ENCODE measurements around the gene TOPAZ1.
"Not testable (repeated sequence)": the region's sequence is repeated elsewhere in the genome, so short reads cannot be mapped to it uniquely, and the experiment has no call there.

TOPAZ1 gene

DNA sequence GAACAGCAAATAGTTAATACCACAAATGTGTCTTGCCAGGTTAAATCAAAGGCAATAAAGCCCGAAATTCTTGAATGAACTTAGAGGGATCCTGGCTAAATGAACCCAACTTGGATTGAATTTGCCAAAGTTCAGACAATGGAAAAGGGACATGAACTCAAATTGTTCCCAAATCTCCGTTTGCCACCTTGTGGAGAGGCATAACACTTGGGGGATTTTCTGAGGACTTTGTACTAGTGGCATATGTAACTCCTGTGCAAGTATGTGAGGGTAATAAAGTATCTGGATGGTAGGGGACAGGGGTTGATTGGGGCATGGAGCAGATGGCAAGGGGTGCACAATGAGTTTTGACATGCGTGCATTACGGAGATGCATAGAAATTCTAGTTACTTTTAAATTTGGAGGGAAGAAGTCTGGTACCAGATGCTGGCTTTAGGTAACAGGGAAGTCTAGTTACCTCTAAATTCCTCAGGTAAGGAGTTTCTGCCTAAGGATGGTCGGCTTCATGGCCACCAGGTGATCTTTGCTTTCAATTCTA lies 95.6 kb downstream of the TOPAZ1 start:
- DNase-seq: no peak

DNA sequence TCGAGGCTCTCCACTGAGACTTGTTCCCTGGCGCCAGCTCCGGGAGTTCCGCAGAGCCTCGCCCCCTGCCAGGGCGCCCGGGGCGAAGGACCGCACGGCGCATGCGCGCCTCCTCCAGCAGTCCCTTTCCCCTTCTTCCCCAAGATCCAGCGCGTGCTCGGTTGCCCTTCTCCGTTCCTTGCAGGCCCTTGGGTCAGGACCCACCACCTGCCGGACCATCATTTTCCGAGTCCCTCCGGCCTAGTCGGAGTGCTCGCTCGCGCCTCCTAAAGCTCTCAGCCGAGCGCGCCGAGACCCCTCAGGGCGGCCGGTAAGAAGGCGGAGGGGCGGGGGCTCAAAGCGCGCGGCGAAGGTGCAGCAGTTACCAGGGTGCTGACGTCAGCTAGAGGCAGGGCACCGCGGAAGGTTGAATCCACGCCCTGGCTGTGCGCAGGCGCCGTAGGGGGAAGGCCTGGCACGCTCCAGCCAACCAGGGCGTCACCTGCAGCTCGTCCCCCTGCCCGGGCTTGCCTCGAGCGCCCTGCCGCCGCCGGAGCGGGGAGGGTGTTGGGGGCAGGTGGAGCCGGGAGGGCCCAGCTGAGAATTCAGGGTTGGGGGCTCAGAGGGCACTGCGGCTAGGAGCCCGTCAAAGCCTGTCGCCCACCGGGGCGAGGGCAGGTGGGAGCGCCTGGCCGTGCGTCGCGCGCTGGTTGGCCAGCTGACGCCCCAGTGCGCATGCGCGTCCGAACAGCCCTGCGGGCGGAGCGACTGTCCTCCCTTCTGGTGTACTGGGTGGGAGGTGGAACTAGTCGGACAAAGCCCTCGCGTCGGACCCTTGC lies 96.5 kb downstream of the TOPAZ1 start, which contains the start of gene TCAIM:
TCAIM (plus strand) TSS at position 757 of the 818 bp plus-strand sequence. CDS start 16,017 bp downstream, outside the sequence.
- peak; percentile 99 for DNase-seq

DNA sequence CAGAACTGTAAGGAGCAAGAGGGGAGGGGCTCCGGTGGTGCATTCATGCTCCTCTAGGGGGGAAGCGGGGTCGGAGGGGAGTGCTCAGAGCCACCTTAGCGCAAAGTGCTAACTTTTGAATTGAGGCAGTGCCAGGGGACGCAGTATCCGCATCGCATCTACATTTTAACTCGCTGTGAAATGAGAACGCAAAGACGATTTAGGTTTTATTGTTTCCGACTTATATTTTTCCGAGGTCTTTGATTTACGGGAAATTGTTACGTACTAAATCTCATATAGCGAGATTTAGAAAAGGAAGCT lies 97.1 kb downstream of the TOPAZ1 start:
- DNase-seq: no peak

DNA sequence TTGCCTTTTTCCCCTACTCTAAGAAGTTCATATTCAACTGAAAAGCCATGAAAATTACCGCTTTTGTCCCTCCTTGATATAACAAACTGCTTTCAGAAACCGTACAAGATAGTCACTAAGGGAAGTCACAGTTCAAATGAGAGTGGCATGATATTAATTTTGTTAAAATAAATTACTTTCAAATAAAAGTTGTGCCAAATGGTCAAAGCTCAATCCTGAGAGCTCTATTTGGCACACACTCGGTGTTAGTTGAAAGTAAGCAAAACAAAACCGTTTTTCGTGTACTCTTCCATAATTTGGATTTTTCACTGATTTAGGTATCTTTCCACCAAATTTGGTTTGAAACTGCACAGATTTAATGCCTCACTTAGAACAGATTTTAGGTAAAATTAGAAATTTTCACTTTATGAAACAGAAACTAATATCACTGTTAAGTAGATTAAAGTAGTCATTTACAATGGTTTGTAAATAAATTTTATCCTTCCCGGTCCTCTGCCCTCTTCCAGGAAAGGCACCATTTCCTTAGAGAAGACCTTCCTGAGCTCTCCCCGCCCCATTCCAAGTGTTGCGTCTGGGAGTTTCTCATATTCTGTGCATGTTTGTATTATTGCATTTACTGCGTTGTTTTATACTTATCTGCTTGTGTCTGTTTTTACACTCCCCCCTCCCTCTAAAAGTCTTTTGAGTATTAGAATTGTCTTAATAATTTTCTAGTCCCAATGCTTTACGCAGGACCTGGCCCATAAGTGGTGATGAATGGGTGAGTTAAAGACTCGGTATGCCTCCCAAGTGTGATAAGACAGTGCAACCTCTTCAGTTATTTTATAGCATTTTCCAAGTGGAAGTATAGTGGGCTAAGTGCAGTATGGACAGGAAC lies 97.7 kb downstream of the TOPAZ1 start:
- no peak for DNase-seq

DNA sequence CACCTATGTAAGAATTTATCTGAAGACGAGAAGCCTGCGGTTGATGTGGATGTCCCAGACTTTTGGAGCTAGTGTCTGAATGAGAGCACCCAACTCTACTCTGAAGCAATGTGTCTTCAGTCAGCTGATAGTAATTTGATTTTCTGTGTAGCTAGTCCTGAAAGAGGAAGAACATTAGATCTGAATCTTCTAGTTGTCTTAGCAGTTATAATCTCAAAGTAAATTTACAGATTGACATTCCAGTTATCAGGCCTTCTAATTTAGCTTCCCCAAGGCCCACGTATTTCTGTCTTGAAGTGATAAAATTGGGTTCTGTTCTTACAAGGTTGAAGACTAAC lies 98.3 kb downstream of the TOPAZ1 start:
- DNase-seq: no peak

DNA sequence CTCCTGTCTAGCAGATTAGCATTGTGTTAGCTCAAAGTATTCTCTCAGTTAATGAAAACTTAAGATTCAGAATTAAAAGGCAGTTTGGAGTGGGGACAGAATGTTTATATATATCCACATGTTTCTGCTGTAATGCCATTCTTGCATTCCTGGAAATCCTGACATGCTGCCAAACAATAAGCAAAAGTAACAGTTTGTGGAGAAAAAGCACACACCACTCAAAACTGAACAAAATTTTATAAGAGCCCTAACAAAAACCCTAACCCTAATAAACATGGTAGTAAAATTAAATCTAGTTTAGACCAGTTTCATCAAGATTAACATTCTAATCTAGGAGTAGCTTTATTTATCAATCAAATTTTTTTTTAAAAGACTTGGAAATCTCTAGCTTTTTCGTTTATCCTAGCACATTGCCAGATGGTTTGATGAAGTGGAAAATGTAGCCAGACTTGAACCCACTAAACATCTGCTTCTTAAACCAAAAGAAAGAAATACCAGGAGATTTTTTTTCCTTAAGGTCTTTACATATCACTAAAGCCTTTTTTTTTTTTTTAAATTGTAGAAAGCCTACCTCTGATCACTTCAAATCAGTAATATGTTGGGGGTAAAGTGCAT lies 100.6 kb downstream of the TOPAZ1 start:
- DNase-seq: no peak

DNA sequence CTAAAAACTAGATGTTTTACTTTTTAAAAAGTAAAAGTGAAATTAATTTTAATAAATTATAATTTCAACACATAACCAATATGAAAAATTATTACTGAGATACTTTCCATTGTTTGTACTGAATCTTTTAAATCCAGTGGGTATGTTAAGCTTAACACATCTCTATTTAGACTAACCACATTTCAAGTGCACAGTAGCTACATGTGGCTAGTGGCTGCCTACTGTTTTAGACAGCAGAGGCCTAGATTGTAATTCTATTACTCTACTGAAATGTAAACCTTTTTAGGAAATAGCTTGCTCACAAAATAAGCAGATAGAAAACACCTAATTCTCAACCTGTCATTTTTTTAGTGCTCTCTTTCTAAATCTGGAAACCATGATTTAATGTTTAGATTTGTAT lies 101.7 kb downstream of the TOPAZ1 start:
- DNase-seq: no peak

DNA sequence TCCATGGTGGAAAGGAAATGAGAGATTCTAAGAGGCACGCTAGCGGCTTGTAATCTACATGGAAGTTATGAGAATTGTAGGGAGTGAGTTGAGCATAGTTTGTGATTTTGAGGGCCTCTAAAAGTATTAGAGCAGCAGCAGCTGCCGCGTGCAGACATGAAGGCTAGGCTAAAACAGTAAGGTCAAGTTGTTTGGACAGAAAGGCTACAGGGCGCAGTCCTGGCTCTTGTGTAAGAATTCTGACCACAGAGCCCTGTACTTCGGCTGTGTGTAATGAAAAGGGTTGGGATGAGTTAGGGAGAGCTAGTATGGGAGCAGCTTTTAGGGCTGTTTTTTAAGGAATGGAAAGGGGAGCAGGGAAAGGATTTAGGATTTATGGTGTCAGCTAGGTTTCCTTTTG lies 104.9 kb downstream of the TOPAZ1 start:
- DNase-seq: not testable (repeated sequence)

DNA sequence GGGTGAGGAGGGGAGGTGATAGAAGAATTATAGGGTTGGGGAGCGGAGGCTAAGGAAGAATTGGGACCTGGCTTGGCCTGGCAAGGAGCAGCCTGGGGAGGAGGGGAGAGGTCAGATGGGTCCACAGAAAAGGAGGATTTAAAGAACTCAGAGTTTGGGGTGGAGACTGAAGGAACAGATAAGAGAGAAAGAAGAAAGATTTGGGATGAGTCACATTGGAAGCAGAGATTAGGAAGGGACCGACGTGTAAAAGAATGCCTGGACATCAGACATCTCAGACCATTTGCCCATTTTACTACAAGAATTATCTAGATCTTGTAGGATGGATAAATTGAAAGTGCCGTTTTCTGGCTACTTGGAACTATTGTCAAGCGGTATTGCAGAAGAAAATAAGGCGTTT lies 107.3 kb downstream of the TOPAZ1 start:
- DNase-seq: no peak

DNA sequence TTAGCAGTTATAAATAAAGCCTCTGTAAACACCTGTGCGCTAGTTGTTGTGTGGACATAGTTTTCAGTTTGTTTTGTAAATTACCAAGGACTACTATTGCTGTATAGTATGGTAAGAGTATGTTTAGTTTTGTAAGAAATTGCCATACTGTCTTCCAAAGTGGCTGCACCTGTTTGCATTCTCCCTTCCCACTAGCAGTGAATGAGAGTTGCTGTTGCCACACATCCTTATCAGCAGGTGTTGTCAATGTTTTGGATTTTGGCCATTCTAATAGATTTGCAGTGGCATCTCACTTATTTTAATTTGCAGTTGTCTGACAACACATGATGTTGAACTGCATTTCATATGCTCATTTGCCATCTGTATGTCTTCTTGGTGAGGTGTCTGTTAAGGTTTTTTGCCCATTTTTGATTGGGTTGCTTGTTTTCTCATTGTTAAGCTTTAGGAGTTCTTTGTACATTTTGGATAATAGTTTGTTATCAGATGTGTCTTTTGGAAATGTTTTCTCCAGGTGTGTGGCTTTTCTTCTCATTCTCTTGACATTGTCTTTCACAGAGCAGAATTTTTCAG lies 111.8 kb downstream of the TOPAZ1 start:
- DNase-seq: no peak

DNA sequence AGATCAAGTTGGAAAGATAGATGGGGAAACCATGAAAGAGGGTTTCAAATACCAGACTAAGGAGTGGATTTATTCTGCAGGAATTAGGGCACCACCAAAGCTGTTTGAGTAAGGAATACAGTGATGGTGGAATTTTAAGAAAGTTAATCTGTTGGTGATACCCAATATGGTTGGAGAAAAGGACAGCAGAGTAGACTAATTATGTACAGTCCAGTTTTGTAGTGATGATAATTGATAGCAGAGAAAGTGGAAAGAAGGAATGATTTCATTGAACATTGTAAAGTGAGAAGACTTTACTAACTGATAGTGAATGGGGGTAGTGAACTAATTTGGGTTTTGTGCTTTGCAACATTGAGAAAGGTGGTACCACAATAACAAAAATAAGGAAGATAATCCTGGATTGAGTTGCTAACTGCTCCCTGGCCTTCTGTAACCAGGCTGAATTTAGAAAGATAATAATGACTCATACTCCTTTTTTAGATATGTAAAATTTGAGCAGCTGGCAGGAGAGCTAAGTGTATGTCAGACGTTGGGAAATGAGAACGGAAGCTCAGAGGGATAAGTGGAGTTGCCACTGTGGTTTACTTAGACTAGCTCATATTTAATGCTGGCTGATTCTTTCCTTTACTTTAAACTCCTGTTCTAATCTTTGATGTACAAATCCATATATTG lies 113.8 kb downstream of the TOPAZ1 start:
- DNase-seq: no peak

DNA sequence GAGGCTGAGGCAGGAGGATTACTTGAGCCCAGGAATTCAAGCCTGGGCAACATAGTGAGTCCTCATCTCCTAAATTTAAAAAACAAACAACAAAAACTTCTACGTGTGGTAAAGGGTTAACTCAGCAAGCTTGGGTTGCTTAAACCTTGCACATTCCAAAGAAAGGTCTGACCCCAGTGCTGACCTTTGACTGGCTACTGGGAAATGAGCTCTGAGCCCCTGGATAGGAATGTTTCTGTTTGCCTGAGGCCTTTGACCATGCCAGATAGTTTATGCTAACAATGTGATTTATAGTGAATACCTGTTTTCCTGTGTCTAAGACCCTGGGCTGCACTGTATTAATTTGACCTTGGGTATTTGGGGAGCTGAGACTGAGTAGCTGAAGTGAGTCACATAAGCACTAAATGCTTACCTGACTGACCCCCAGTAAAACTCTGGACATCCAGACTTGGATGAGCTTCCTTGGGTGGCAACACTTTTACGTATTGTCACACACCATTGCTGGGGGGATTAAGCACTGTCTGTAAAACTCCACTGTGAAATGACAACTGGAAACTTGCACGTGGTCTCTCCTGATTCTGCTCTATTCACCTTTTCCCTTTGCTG lies 117.6 kb downstream of the TOPAZ1 start:
- no peak for DNase-seq

DNA sequence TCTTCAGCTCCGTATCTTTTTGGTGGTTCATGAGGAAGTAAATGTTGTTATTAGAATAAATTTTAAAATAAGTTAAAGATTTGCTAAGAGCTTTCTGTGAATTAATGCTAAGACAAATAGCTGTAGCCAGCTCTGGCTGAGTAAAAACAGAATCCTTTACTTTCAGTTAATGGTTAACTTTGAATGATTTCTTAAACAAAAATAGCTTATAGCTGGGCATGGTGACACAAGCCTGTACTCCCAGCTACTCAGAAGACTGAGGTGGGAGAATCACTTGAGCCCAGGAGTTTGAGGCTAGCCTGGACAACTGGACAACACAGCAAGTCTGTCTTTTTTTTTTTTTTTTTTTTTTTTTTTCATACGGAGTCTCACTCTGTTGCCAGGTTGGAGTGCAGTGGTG lies 121.9 kb downstream of the TOPAZ1 start:
- DNase-seq: no peak

DNA sequence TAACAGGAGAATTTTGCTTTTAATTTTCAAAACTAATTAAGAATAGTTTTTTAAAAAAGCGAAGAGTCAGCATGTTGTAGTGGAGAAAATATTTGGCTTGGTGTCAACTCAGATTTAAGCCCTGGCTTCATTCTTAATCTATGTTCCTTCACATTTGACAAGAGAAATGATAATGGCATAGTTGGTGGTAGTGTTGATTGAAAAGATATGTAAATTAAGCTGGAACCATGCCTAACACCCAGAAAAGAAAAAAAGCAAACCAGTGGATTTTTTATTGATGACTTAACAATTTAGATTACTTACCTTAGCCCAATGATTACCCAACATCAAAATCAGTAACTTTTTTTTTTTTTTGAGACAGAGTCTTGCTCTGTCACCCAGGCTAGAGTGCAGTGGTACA lies 124.3 kb downstream of the TOPAZ1 start:
- DNase-seq: no peak

DNA sequence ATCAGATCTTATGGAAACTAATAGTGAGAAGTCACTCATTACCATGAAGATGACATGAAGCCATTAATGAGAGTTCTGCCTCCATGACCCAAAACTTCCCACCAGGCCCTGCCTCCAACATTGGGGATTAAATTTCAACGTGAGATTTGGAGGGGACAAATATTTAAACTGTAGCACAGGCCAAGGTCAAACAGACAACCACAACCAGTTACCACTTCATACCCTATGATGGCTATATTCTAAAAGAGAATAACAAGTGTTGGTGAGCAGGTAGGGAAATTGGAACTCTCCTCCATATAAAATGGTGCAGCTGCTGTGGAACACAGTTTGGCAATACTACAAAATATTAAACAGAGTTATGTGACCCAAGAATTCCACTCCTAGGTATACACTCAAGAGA lies 133.8 kb downstream of the TOPAZ1 start:
- no peak for DNase-seq

All from effector CD4-positive, alpha-beta T cell (primary cell).